Hepatocyte (in vitro differentiated cells): ENCODE measurements around the gene SOX6.

Experiments
- EZH2 ChIP-seq: fragments of 200-600 bp; sonication (generic); IDR thresholded peaks from 2 replicates; pipeline ENCODE4 v1.6.1; 2016; ENCODE audit warnings: antibody characterized with exemption, mild to moderate bottlenecking, borderline replicate concordance
- TF ChIP-seq, protein P1 (sequence below): fragments of 200-600 bp; sonication (generic); IDR thresholded peaks from 2 replicates; pipeline ENCODE4 v1.5.1; 2016; ENCODE audit warnings: antibody characterized with exemption, mild to moderate bottlenecking; ENCODE audit not compliant: poor library complexity

DNA sequence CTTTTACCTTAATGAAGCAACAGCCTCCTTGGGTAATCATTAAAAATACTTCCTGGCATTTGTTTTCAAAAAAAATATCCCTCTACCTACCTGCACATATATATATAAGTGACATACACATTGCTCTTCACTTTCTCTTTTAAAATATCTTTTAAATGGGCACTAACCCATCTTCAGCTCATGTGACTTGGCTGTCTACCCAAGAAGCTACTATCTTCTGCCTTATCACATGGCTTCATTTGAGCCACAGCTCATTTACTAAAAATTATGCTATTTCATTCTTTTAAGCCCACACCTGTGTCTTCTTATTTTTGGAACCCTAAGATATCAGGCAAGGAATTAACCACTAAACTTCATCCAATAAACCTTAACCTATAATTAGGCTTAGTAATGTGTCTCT is 37.0 kb upstream of the SOX6 start:
- TF ChIP-seq, protein P1, sequence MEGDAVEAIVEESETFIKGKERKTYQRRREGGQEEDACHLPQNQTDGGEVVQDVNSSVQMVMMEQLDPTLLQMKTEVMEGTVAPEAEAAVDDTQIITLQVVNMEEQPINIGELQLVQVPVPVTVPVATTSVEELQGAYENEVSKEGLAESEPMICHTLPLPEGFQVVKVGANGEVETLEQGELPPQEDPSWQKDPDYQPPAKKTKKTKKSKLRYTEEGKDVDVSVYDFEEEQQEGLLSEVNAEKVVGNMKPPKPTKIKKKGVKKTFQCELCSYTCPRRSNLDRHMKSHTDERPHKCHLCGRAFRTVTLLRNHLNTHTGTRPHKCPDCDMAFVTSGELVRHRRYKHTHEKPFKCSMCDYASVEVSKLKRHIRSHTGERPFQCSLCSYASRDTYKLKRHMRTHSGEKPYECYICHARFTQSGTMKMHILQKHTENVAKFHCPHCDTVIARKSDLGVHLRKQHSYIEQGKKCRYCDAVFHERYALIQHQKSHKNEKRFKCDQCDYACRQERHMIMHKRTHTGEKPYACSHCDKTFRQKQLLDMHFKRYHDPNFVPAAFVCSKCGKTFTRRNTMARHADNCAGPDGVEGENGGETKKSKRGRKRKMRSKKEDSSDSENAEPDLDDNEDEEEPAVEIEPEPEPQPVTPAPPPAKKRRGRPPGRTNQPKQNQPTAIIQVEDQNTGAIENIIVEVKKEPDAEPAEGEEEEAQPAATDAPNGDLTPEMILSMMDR = no peak
- TF ChIP-seq EZH2 = no peak
